ENCODE results near the gene HOXA2.

The HOXA2 gene

DNA sequence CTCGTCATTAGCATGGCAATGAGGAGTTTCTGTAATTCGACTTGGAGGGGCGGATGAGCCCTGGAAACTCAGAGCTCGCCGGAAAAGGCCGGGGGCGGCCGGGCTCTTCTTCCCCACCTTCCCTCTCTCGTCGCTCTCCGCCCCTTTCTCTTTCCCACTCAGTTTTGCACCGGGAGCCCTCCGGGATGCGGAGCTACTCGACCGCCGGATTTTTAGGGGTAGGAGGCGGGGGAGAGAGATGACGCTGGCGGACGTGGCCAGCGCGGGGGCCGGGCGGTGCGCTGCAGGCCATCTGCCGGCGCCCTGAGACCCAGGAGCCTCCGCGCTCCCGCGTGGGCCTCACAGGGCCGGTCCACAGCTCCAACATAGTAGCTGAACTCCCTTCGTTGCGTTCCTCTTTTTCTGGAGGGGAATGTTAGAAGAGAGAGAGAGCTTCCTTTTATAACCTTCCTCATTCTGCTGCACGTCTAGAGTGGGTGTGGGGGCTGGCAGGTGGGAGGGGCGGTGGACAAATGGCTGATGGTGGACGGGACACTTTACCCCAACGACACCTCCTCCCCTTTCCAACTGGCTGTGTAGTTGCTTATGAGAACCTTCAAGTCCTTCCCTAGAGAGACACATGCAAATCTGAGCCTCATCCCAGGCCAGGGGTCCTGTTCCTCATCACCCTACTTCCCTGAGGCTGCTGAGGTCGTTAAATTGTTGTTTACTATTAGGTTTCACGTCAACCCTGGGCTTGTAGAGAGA, 5.5 kb downstream of the HOXA2 start:
- TF ChIP-seq GATA2 (IDR thresholded peaks at IDR 0.05; ENCODE audit: low read depth, low read length) (no peak), GATA3 (IDR thresholded peaks at IDR 0.05; ENCODE audit: low read depth, low read length) (no peak)

DNA sequence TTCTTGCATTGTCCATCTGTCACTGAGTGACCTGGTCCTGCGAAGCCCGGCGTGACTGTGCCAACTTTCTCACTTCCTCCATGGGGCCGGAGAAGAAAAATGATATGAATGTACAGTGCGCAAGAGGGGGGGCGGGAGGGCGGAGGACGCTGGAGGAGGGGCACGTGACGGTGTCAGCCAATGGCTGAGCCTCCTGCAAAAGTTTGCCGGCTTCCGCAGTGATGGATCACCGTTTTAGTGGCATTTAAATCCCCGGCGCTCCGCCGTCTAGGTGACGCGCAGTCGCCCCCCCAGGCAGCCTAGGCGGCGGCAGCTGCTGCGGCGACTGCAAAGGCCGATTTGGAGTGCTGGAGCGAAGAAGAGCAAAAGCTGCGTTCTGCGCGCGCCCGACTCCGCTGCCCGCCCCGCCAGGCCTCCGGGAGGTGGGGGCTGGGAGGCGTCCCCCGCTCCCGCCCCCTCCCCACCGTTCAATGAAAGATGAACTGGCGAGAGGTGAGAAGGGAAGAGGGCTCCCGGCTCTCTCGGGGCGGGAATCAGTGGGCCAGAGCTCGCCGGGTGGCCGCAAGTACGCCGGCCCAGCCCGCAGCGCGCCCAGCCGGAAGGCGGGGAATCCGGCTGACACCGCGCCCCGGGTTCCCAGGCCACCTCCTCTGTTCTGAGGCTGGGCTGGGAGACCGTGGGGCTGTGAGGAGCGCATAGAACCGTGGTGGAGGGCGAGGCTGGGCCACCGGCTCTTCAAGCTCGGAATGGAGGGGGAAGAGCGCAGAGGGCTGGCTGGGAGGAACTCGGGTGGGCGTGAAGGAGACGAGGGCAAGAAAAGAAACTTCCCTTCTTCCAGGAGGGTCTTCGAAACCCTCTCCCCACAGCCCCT, 6.4 kb downstream of the HOXA2 start, which contains the start of gene HOXA1:
TSS of gene HOXA1 (minus strand) at position 104 of the 871 bp plus-strand sequence. CDS start at position 16, 88 bp downstream.
- TF ChIP-seq GATA3 (IDR thresholded peaks at IDR 0.05; ENCODE audit: low read depth, low read length): no peak
- no peak for TF ChIP-seq GATA2 (IDR thresholded peaks at IDR 0.05; ENCODE audit: low read depth, low read length)

DNA sequence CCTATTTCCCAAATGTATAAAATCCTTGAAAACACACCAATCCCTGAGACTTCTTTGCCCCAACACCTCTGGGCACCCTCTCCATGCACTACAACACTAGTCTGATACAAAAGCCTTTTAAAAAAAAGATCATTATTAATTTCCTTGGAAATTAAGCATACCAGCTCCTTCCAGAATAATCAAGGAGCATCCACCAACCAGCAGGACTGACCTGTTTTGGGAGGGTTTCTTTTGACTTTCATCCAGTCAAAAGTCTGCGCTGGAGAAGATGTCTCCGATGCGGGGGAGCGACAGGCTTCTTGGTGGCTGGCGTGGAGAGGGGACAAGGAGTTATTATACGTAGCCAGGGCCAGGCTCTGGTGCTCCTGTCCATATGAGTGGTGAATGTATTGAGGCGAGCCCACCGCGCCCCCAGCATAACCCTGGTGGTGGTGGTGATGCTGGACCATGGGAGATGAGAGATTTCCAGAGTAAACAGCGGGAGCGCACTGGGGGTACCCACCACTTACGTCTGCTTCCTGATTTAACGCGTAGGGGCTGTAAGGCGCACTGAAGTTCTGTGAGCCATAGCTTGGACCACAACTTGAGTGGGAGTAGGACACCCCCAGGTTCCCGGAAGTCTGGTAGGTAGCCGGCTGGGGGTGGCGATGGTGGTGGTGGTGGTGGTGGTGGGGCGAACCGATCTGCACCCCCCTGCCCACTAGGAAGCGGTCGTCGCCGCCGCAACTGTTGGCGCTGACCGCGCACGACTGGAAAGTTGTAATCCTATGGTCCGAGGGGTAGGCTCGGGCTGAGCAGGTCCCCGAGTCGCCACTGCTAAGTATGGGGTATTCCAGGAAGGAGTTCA, 7.2 kb downstream of the HOXA2 start:
- TF ChIP-seq GATA2 (IDR thresholded peaks at IDR 0.05; ENCODE audit: low read depth, low read length) (no peak), GATA3 (IDR thresholded peaks at IDR 0.05; ENCODE audit: low read depth, low read length) (no peak)

DNA sequence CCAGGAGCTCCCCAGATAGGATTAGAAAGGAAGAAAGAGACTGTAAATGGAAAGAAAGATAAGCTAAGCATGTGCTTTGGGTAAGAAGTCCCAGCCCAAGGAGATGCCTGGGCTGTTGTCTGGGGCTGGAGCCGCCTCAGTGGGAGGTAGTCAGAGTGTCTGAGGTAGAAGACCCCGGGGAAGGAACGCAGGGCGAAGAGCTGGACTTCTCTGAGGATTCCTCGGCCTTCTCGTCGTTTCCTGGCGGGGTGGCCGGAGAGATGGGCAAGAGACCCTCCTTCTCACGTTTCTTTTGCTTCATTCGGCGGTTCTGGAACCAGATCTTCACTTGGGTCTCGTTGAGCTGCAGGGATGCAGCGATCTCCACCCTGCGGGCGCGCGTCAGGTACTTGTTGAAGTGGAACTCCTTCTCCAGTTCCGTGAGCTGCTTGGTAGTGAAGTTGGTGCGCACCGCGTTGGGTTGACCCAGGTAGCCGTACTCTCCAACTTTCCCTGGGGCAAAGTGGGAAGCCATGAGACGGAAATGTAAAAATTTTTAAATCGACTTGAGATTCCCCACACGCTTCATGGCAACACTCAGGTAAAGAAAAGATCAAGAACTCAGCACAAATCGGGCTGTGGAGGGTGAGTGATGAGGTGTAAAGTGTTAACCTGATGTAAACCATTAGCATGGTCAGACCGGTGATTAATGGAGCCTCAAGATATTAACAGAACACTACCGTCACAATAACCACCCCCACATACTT, 8.0 kb downstream of the HOXA2 start:
- TF ChIP-seq GATA2 (IDR thresholded peaks at IDR 0.05; ENCODE audit: low read depth, low read length) (no peak), GATA3 (IDR thresholded peaks at IDR 0.05; ENCODE audit: low read depth, low read length) (no peak)

DNA sequence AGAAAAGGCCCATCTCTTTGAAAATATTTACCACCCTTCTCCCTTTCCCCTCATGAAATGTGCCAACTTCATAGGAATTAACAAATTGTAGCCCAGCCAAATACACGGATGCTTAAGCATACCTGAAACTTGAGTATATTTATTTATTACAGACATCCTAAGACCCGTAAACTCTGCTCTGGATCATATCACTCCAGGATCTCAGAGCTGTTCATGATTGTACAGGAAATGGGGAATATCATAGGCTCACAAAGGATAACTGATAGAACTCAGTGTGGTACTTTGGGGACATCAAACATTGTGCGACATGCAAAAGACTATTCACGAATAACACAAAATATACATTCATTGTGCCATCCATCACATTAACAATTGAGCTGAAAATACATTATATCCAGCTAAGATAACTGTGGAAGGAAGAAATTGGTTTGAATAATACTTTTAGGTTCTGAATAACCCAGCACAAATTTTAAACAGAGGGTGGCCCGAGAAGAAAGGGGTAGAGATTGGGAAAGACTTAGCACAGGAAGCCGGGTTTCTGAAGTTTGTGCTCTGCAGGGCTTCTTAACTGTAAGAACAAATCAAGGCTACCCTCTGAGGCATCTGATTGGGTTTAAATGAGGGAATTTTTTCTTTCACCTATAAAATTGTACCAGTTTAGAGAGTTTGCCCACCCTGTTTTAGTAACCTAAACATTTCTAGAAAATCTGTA, 9.1 kb downstream of the HOXA2 start:
- no peak for TF ChIP-seq GATA3 (IDR thresholded peaks at IDR 0.05; ENCODE audit: low read depth, low read length)
- TF ChIP-seq GATA2 (IDR thresholded peaks at IDR 0.05; ENCODE audit: low read depth, low read length): no peak

DNA sequence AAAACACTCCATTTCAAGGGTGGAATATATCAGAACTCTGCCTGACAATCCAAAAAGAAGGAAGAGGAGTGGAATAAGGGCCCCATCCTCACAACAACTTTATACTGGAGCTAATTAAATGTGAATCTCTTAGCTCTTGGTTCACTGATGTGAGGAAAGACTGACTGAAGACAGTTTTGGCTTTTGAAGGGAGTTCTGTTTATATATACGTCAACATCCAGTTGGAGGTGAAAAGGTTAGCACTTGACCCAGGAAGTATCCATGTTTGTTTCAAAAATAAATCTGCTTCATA, 9.7 kb downstream of the HOXA2 start:
- TF ChIP-seq GATA3 (IDR thresholded peaks at IDR 0.05; ENCODE audit: low read depth, low read length): no peak
- no peak for TF ChIP-seq GATA2 (IDR thresholded peaks at IDR 0.05; ENCODE audit: low read depth, low read length)

DNA sequence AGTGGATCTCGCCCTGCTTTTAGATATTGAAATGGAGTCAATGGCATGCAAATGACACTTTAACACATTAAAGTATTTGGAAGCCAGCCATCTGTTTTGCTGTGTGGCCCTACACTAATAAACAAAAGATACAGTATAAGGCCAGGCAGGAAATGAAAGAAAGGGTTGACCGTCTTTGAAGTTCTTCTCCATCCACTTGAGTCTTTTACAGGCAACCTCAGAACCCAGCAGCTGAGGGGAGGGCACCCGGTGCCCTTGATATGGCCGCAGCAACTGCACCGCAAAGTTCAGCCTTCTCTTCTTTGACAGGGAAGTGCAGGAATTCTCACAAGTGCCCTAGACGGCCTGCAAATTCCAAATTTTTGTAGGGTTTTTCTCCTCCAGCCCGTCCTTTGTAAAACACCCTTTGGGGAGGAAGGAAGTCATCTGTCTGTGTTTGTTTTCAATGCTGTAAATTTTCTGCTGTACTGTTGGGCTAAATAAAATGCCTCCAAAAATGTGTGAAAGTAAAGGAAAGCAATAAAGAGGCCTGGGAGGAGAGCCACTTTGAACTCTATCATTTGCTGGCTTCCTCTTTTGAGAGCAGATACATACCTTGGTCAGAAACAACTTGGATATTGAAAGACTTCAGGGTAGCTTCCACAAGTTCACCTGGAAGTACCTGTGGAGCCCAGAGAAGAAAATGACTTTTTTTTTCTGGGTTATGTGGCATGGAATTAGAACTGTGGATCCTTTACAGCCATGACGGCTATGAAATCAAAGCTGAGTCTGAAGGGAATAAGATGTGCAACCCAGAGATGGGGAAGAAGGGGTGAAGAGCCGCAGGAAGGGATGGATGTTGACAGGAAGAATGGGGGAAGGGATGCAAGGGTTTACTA, 10.3 kb downstream of the HOXA2 start:
- TF ChIP-seq GATA3 (IDR thresholded peaks at IDR 0.05; ENCODE audit: low read depth, low read length): no peak

DNA sequence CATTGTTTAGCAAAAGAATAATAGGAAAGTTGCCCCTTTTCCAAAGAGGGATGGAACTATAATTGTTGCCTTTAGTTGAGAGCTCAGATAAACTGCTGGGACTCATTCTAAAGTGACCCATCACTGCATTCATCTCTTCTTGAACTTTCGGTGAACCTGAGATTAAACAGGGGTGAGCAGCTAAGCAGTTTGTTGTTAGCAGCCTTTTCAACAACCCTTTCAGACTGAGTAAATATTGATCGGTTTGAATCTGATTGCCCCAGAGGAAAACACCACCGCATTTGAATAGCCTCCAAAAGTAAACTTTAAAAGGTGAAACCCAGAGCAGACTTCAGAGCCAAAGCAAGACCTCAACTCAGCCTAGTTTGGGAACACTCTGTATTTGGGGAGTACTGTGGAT, 11.4 kb downstream of the HOXA2 start:
- no peak for TF ChIP-seq GATA3 (IDR thresholded peaks at IDR 0.05; ENCODE audit: low read depth, low read length)
- TF ChIP-seq GATA2 (IDR thresholded peaks at IDR 0.05; ENCODE audit: low read depth, low read length): no peak

DNA sequence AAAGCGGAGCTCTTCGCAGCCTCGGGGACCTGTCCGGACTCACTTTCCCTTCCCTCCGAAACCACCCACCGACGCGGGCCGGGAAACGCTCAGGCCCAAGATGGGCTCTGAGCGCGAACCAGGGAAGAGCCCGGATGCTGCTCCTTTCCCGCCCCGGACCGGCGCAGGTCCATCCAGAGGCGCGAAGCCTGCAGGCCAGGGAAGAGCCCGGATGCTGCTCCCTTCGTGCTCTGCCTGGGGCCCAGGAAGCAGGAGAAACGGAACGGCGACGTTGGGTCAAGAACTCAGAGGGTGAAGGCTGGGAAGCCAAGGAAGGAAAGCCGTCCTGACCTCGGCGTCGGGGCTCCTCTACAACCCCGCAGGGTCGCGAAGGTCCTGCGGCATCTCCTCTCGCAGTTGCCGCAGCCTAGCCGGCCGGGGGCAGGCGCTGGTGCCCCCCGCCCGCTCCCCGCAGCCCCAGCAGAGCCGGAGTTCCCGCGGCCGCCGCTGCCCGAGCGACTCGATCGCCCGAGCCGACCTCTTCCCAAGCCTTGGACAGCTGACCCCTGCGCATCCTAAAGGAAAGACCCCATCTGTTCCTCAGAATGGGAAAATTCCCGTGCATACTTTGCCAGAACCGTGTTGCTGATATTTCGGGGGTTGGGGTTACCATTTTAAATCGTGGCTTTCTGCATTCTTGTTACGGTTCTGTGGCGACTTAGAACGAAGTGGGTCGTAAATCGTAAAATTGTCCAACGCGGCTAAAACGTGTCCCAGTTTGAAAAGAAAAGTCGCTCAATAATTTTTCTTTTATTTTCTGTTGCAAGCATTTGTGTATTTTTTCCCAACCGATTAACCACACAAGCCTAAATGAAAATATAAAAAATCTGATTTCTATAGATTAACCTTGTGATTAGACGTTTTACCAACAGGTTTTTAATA, 14.2 kb downstream of the HOXA2 start:
- no peak for TF ChIP-seq GATA3 (IDR thresholded peaks at IDR 0.05; ENCODE audit: low read depth, low read length)
- TF ChIP-seq GATA2 (IDR thresholded peaks at IDR 0.05; ENCODE audit: low read depth, low read length): no peak

DNA sequence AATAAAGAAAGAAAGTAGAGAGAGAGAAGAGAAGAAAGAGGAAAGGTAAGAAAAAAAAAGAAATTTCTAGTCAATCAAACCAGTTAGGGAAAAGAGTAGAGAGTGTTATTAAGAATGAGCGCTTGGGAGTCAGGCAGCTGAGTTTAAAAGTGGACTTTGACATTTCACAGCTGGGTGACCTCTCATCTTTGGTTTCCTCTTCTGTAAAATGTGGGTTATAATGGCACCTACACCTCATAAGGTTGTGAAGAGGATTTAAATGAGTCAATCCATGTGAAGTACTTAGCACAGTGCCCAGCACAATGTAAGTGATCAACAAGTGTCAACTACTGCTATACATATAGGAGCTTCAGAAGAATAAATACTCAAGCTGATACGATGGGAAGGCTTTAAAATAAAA, 18.8 kb downstream of the HOXA2 start:
- TF ChIP-seq GATA2 (IDR thresholded peaks at IDR 0.05; ENCODE audit: low read depth, low read length) (no peak), GATA3 (IDR thresholded peaks at IDR 0.05; ENCODE audit: low read depth, low read length) (no peak)

DNA sequence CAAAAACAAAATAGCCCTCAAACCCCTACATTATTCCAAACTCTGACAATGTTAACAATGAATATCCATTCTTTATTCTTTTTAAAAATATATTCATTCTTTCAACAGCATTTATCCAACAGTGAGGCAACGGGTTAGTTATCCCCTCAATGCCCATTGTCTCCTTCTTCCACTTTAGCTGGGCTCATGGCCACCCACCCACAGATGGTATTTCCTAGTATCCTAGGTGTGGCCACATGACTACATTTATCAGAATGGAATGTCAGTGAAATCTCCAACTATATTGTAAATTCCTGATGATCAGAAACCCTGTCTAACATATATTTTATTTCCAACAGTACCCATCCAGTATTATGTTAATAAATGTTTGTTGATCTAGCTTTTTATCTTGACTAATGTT, 20.3 kb downstream of the HOXA2 start:
- TF ChIP-seq GATA3 (IDR thresholded peaks at IDR 0.05; ENCODE audit: low read depth, low read length) (no peak), GATA2 (IDR thresholded peaks at IDR 0.05; ENCODE audit: low read depth, low read length) (no peak)
